ENCODE results near the gene SLC6A17. TPM values are rescaled to one million over a fixed set of nuclear protein-coding genes. Genes with fewer than 3 reads are reported as not detected.

Gene SLC6A17
- total RNA-seq, 1 experiment from 2014 or later: not detected

DNA sequence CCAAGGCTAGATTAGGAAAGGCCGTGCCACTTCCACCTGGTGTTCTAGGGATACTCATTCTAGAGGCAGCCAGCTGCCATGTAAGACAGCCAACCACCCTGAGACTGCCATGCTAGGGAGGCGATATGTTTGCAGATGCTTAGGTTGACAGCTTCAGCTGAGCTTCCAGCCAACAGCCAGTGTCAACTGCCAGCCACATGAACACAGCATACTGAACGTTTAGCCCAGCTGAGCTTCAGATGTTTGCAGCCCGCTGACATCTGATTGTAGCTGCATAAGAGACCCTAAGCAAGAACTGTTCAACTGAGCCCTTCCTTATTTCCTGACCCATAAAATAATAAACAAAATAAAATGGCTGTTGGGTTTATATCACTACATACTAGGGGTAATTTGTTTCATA lies 54.9 kb downstream of the SLC6A17 start:
- intact Hi-C loops (cut with micrococcal nuclease; ENCODE audit: unreplicated experiment): no loop called here
- BruUV-seq (replicated peaks): no TSS peak
- POLR2A ChIA-PET (ENCODE audit: low non-redundant PET): no interaction called here

DNA sequence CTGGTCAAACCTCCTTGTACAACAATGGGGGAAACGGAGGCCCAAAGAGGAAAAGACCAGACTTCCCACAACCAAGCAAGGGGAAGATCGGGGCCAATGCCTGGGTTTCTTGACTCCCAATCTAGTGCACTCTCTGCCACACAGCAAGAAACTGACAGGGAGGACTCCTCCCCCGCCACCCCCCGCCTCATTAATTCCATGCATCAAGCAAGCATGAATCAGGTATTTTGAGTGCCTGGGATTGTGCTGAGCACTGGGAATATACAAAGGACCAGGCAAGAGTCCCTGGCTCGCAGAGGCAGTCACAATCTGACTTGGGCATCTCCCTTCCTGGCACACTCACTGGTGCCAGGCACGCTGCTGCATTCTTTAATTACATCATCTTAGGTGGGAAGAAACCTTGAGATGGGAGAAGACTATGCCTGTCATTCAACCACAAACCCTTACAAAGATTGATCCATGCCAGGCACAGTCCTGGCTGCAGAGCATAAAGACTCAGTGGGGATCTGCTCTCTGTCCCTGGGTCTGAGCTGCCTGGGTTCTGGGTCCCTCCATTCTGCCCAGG lies 55.4 kb downstream of the SLC6A17 start:
- no TSS peak for BruUV-seq (replicated peaks)
- intact Hi-C loops (cut with micrococcal nuclease; ENCODE audit: unreplicated experiment): loop anchor here (1.0 kb wide), 1 partner anchor 290 kb away; no protein-coding TSS in a partner anchor
- Histone ChIP-seq H3K36me3 (ENCODE audit: insufficient read depth, low read length, poor library complexity, severe bottlenecking) (no peaks in the 10 kb centered on the region), H3K27me3 (replicated peaks; ENCODE audit: insufficient read depth, low read depth, low read length, poor library complexity) (peaks cover 5% of the 10 kb centered on the region), H3K9me3 (ENCODE audit: low read depth, low read length, poor library complexity, severe bottlenecking) (no peaks in the 10 kb centered on the region), H3K4me3 (ENCODE audit: low read depth, low read length, poor library complexity, severe bottlenecking) (no peak overlapping the region), H3K27ac (ENCODE audit: low read depth, low read length, poor library complexity, severe bottlenecking) (no peak overlapping the region), H3K4me1 (ENCODE audit: insufficient read depth, low read length, poor library complexity, severe bottlenecking) (peaks cover 7% of the 10 kb centered on the region)
- TF ChIP-seq, protein P1, sequence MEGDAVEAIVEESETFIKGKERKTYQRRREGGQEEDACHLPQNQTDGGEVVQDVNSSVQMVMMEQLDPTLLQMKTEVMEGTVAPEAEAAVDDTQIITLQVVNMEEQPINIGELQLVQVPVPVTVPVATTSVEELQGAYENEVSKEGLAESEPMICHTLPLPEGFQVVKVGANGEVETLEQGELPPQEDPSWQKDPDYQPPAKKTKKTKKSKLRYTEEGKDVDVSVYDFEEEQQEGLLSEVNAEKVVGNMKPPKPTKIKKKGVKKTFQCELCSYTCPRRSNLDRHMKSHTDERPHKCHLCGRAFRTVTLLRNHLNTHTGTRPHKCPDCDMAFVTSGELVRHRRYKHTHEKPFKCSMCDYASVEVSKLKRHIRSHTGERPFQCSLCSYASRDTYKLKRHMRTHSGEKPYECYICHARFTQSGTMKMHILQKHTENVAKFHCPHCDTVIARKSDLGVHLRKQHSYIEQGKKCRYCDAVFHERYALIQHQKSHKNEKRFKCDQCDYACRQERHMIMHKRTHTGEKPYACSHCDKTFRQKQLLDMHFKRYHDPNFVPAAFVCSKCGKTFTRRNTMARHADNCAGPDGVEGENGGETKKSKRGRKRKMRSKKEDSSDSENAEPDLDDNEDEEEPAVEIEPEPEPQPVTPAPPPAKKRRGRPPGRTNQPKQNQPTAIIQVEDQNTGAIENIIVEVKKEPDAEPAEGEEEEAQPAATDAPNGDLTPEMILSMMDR (conservative IDR thresholded peaks at IDR 0.05; ENCODE audit: low read depth, low read length): no peak
- TF ChIP-seq EZH2 (IDR thresholded peaks at IDR 0.05; ENCODE audit: borderline replicate concordance, low read depth, low read length, poor library complexity, severe bottlenecking): no peak
- ChIA-PET POLR2A (ENCODE audit: low non-redundant PET) (no interaction called here), CTCF (interaction anchor here (0.6 to 4.1 kb wide), 4 partner anchors 9 to 859 kb away, joined by 7 to 82 read pairs (median 26); no protein-coding TSS in a partner anchor)
- no peak for DNase-seq (ENCODE audit: low spot score)

More for the DNA sequence above, 54.9 kb downstream of the SLC6A17 start:
- no peaks in the 10 kb centered on the region for H3K36me3 ChIP-seq (ENCODE audit: insufficient read depth, low read length, poor library complexity, severe bottlenecking)
- no peaks in the 10 kb centered on the region for H3K9me3 ChIP-seq (ENCODE audit: low read depth, low read length, poor library complexity, severe bottlenecking)
- no peaks in the 10 kb centered on the region for H3K27me3 ChIP-seq (replicated peaks; ENCODE audit: insufficient read depth, low read depth, low read length, poor library complexity)
- H3K4me1 ChIP-seq (ENCODE audit: insufficient read depth, low read length, poor library complexity, severe bottlenecking): peaks cover 12% of the 10 kb centered on the region
- CTCF ChIA-PET: no interaction called here
- H3K4me3 ChIP-seq (ENCODE audit: low read depth, low read length, poor library complexity, severe bottlenecking): no peak overlapping the region
- H3K27ac ChIP-seq (ENCODE audit: low read depth, low read length, poor library complexity, severe bottlenecking): no peak overlapping the region
- TF ChIP-seq EZH2 (IDR thresholded peaks at IDR 0.05; ENCODE audit: borderline replicate concordance, low read depth, low read length, poor library complexity, severe bottlenecking): no peak
- TF ChIP-seq, protein P1 (conservative IDR thresholded peaks at IDR 0.05; ENCODE audit: low read depth, low read length): no peak
- no peak for DNase-seq (ENCODE audit: low spot score)

DNA sequence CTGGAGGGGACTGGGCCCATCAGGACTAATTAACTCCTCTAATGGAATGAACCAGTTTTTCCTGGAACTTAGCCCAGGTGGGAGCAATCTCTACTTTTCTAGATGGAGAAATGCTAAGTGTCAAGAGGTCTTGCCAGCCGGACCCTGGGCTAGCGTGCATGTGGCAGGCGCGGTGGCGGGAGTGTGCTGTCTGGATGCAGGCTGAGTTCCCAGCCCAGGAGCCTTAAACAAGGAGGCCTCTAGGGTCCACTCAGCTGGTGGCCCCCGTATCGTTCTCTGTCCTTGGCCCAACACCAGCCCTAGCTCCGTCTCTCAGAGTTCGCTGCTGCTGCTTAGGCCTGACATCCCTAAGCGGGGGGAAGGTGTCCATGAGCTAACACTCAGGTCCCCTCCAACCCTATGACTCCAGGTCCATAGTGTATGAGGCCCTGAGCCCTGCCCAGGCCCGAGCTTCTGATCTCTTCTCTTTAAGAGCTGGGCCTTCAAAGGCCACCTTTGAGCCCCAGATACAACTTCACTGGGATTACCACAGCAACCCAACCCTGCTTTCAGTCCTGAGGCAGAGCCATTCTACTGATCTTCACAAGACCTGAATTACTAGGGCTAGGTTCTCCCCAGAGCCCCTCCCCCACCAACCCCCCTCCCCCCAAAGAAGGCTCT lies 56.1 kb downstream of the SLC6A17 start:
- CTCF ChIA-PET: interaction anchor here (0.6 to 4.1 kb wide), 5 partner anchors 9 to 860 kb away, joined by 7 to 82 read pairs (median 34); no protein-coding TSS in a partner anchor
- intact Hi-C loops (cut with micrococcal nuclease; ENCODE audit: unreplicated experiment): loop anchor here (1.0 kb wide), 1 partner anchor 289 kb away; no protein-coding TSS in a partner anchor
- peaks cover 13% of the 10 kb centered on the region for H3K4me1 ChIP-seq (ENCODE audit: insufficient read depth, low read length, poor library complexity, severe bottlenecking)
- no peak for DNase-seq (ENCODE audit: low spot score)
- BruUV-seq (replicated peaks): no TSS peak
- H3K4me3 ChIP-seq (ENCODE audit: low read depth, low read length, poor library complexity, severe bottlenecking): no peak overlapping the region
- POLR2A ChIA-PET (ENCODE audit: low non-redundant PET): no interaction called here
- TF ChIP-seq, protein P1 (conservative IDR thresholded peaks at IDR 0.05; ENCODE audit: low read depth, low read length): no peak
- TF ChIP-seq EZH2 (IDR thresholded peaks at IDR 0.05; ENCODE audit: borderline replicate concordance, low read depth, low read length, poor library complexity, severe bottlenecking): no peak
- no peaks in the 10 kb centered on the region for H3K9me3 ChIP-seq (ENCODE audit: low read depth, low read length, poor library complexity, severe bottlenecking)
- H3K27ac ChIP-seq (ENCODE audit: low read depth, low read length, poor library complexity, severe bottlenecking): no peak overlapping the region
- no peaks in the 10 kb centered on the region for H3K36me3 ChIP-seq (ENCODE audit: insufficient read depth, low read length, poor library complexity, severe bottlenecking)
- H3K27me3 ChIP-seq (replicated peaks; ENCODE audit: insufficient read depth, low read depth, low read length, poor library complexity): peaks cover 12% of the 10 kb centered on the region

Data from A673 (cell line).